Stimulated activated naive CD8-positive, alpha-beta T cell treated with anti-CD3 and anti-CD28 coated beads, Interleukin-15, Interleukin-2, amounts not matched to agents 100 ng/mL and 50 ng/mL, for 24 hours (primary cell): ENCODE measurements around the gene ANAPC4.
"Not testable (repeated sequence)": the region's sequence is repeated elsewhere in the genome, so short reads cannot be mapped to it uniquely, and the experiment has no call there.

ENCODE experiments used
- H3K27ac Mint-ChIP-seq: one replicate; pipeline ENCODE4 v1.8.0; 2021; ENCODE audit warnings: mild to moderate bottlenecking, mixed read lengths
- H3K27me3 Mint-ChIP-seq: one replicate; pipeline ENCODE4 v1.8.0; 2021; ENCODE audit warnings: mixed read lengths
- H3K36me3 Mint-ChIP-seq: one replicate; pipeline ENCODE4 v1.8.0; 2021; ENCODE audit warnings: low read depth, mixed read lengths
- H3K4me1 Mint-ChIP-seq: one replicate; pipeline ENCODE4 v1.8.0; 2021; ENCODE audit warnings: low read depth, mixed read lengths
- H3K4me3 Mint-ChIP-seq: one replicate; pipeline ENCODE4 v1.8.0; 2021; ENCODE audit warnings: mild to moderate bottlenecking, mixed read lengths
- H3K9me3 Mint-ChIP-seq: one replicate; pipeline ENCODE4 v1.8.0; 2021; ENCODE audit warnings: mixed read lengths

The ANAPC4 gene

GRCh38 chr4:25361253-25361652 is 15.8 kb upstream of the ANAPC4 start:
- no peaks in the 10 kb centered on the region for H3K4me1 Mint-ChIP-seq
- H3K4me3 Mint-ChIP-seq = no peak overlapping the region
- H3K9me3 Mint-ChIP-seq = no peaks in the 10 kb centered on the region
- peaks cover 14% of the 10 kb centered on the region for H3K36me3 Mint-ChIP-seq
- H3K27me3 Mint-ChIP-seq = no peaks in the 10 kb centered on the region
- no peak overlapping the region for H3K27ac Mint-ChIP-seq

- no peaks in the 10 kb centered on the region for H3K27me3 Mint-ChIP-seq
- H3K36me3 Mint-ChIP-seq = peaks cover 16% of the 10 kb centered on the region
- H3K27ac Mint-ChIP-seq = no peak overlapping the region
- H3K4me1 Mint-ChIP-seq = no peaks in the 10 kb centered on the region
- no peaks in the 10 kb centered on the region for H3K9me3 Mint-ChIP-seq
- no peak overlapping the region for H3K4me3 Mint-ChIP-seq
These were observed 9.9 kb upstream of the ANAPC4 start for GRCh38 chr4:25367004-25367621.

GRCh38 chr4:25367877-25368276 is 9.2 kb upstream of the ANAPC4 start:
- Mint-ChIP-seq H3K36me3 (peaks cover 16% of the 10 kb centered on the region), H3K27ac (no peak overlapping the region), H3K9me3 (no peaks in the 10 kb centered on the region), H3K4me1 (no peaks in the 10 kb centered on the region), H3K4me3 (no peak overlapping the region), H3K27me3 (no peaks in the 10 kb centered on the region)

GRCh38 chr4:25368315-25368714 is 8.7 kb upstream of the ANAPC4 start:
- no peak overlapping the region for H3K27ac Mint-ChIP-seq
- no peaks in the 10 kb centered on the region for H3K27me3 Mint-ChIP-seq
- H3K4me1 Mint-ChIP-seq = no peaks in the 10 kb centered on the region
- peaks cover 16% of the 10 kb centered on the region for H3K36me3 Mint-ChIP-seq
- H3K9me3 Mint-ChIP-seq = no peaks in the 10 kb centered on the region
- no peak overlapping the region for H3K4me3 Mint-ChIP-seq

- Mint-ChIP-seq H3K36me3 (peaks cover 9% of the 10 kb centered on the region), H3K27me3 (no peaks in the 10 kb centered on the region), H3K27ac (no peak overlapping the region), H3K9me3 (no peaks in the 10 kb centered on the region), H3K4me3 (no peak overlapping the region), H3K4me1 (no peaks in the 10 kb centered on the region)
These were observed 6.8 kb upstream of the ANAPC4 start for GRCh38 chr4:25370242-25370641.

- H3K4me3 Mint-ChIP-seq, H3K4me1 Mint-ChIP-seq, H3K9me3 Mint-ChIP-seq, H3K27ac Mint-ChIP-seq, H3K36me3 Mint-ChIP-seq, H3K27me3 Mint-ChIP-seq: not testable (repeated sequence)
These were observed 4.5 kb upstream of the ANAPC4 start for GRCh38 chr4:25372549-25372948.

- Mint-ChIP-seq H3K36me3 (peaks cover 21% of the 10 kb centered on the region), H3K4me3 (no peak overlapping the region), H3K27ac (peak overlapping the region; percentile 87), H3K4me1 (peaks cover 8% of the 10 kb centered on the region), H3K27me3 (no peaks in the 10 kb centered on the region), H3K9me3 (no peaks in the 10 kb centered on the region)
These were observed 741 bp downstream of the ANAPC4 start for GRCh38 chr4:25377572-25378436.

- no peak overlapping the region for H3K4me3 Mint-ChIP-seq
- H3K36me3 Mint-ChIP-seq = peaks cover 26% of the 10 kb centered on the region
- no peak overlapping the region for H3K27ac Mint-ChIP-seq
- no peaks in the 10 kb centered on the region for H3K9me3 Mint-ChIP-seq
- peaks cover 8% of the 10 kb centered on the region for H3K4me1 Mint-ChIP-seq
- H3K27me3 Mint-ChIP-seq = no peaks in the 10 kb centered on the region
These were observed 1.3 kb downstream of the ANAPC4 start for GRCh38 chr4:25378437-25378743.

GRCh38 chr4:25379591-25379990 is 2.5 kb downstream of the ANAPC4 start:
- H3K27me3 Mint-ChIP-seq = no peaks in the 10 kb centered on the region
- H3K27ac Mint-ChIP-seq = no peak overlapping the region
- H3K4me1 Mint-ChIP-seq = peaks cover 8% of the 10 kb centered on the region

GRCh38 chr4:25383647-25384046 is 6.6 kb downstream of the ANAPC4 start:
- Mint-ChIP-seq H3K36me3 (peaks cover 69% of the 10 kb centered on the region), H3K27ac (no peak overlapping the region)

More at GRCh38 chr4:25379591-25379990, 2.5 kb downstream of the ANAPC4 start:
- H3K4me3 Mint-ChIP-seq = no peak overlapping the region
- H3K36me3 Mint-ChIP-seq = peaks cover 36% of the 10 kb centered on the region
- H3K9me3 Mint-ChIP-seq = no peaks in the 10 kb centered on the region

GRCh38 chr4:25386926-25387325 is 9.9 kb downstream of the ANAPC4 start:
- Mint-ChIP-seq H3K9me3 (no peaks in the 10 kb centered on the region), H3K27ac (no peak overlapping the region), H3K4me3 (no peak overlapping the region), H3K27me3 (no peaks in the 10 kb centered on the region), H3K4me1 (no peaks in the 10 kb centered on the region), H3K36me3 (peaks cover 79% of the 10 kb centered on the region)

More at GRCh38 chr4:25383647-25384046, 6.6 kb downstream of the ANAPC4 start:
- H3K4me1 Mint-ChIP-seq = no peaks in the 10 kb centered on the region
- H3K4me3 Mint-ChIP-seq = no peak overlapping the region
- H3K27me3 Mint-ChIP-seq = no peaks in the 10 kb centered on the region
- no peaks in the 10 kb centered on the region for H3K9me3 Mint-ChIP-seq

- H3K27me3 Mint-ChIP-seq = no peaks in the 10 kb centered on the region
- no peak overlapping the region for H3K4me3 Mint-ChIP-seq
- peaks cover 75% of the 10 kb centered on the region for H3K36me3 Mint-ChIP-seq
- no peaks in the 10 kb centered on the region for H3K9me3 Mint-ChIP-seq
- H3K4me1 Mint-ChIP-seq = no peaks in the 10 kb centered on the region
- H3K27ac Mint-ChIP-seq = no peak overlapping the region
These were observed 20.2 kb downstream of the ANAPC4 start for GRCh38 chr4:25397305-25397704.

- H3K4me1 Mint-ChIP-seq = no peaks in the 10 kb centered on the region
- no peak overlapping the region for H3K4me3 Mint-ChIP-seq
- H3K27me3 Mint-ChIP-seq = no peaks in the 10 kb centered on the region
- H3K9me3 Mint-ChIP-seq = no peaks in the 10 kb centered on the region
- no peak overlapping the region for H3K27ac Mint-ChIP-seq
- peaks cover 79% of the 10 kb centered on the region for H3K36me3 Mint-ChIP-seq
These were observed 22.4 kb downstream of the ANAPC4 start for GRCh38 chr4:25399510-25399909.

- no peaks in the 10 kb centered on the region for H3K9me3 Mint-ChIP-seq
- no peak overlapping the region for H3K4me3 Mint-ChIP-seq
- no peaks in the 10 kb centered on the region for H3K27me3 Mint-ChIP-seq
- no peaks in the 10 kb centered on the region for H3K4me1 Mint-ChIP-seq
- peaks cover 79% of the 10 kb centered on the region for H3K36me3 Mint-ChIP-seq
- H3K27ac Mint-ChIP-seq = no peak overlapping the region
These were observed 24.0 kb downstream of the ANAPC4 start for GRCh38 chr4:25401066-25401465.

GRCh38 chr4:25402521-25402920 is 25.5 kb downstream of the ANAPC4 start:
- peaks cover 73% of the 10 kb centered on the region for H3K36me3 Mint-ChIP-seq
- H3K4me3 Mint-ChIP-seq = no peak overlapping the region
- no peaks in the 10 kb centered on the region for H3K4me1 Mint-ChIP-seq
- no peaks in the 10 kb centered on the region for H3K9me3 Mint-ChIP-seq
- no peaks in the 10 kb centered on the region for H3K27me3 Mint-ChIP-seq
- H3K27ac Mint-ChIP-seq = no peak overlapping the region

GRCh38 chr4:25403699-25404098 is 26.6 kb downstream of the ANAPC4 start:
- no peaks in the 10 kb centered on the region for H3K4me1 Mint-ChIP-seq
- peaks cover 72% of the 10 kb centered on the region for H3K36me3 Mint-ChIP-seq

More at GRCh38 chr4:25403699-25404098, 26.6 kb downstream of the ANAPC4 start:
- no peak overlapping the region for H3K27ac Mint-ChIP-seq
- no peak overlapping the region for H3K4me3 Mint-ChIP-seq
- no peaks in the 10 kb centered on the region for H3K27me3 Mint-ChIP-seq
- H3K9me3 Mint-ChIP-seq = no peaks in the 10 kb centered on the region
